GM12878 (cell line): ENCODE data around the gene SAP30L. TPM values are rescaled to one million over a fixed set of nuclear protein-coding genes. Genes with fewer than 3 reads are reported as not detected.
A peak's percentile ranks its signal among the peaks of the same experiment; 100 is the strongest.

ENCODE experiments used
- ATAC-seq: fragments of 200-7000 bp; cut with Tn5 transposase; 3 replicates; pipeline ENCODE4 v1.9.1; 2020; ENCODE audit warnings: mild to moderate bottlenecking, moderate library complexity
- BruUV-seq: library from RNA; stranded (reverse); fragments of 400-500 nt; replicated peaks from 2 replicates; lab custom pipeline; 2021; lab: Mats Ljungman, UMichigan
- CTCF ChIA-PET: fragments of 300-600 bp; sonication (Branson Sonifier 250); formaldehyde crosslinking; extraction: SDS; loops from one replicate; lab custom pipeline; 2021; ENCODE audit warnings: inconsistent platforms; lab: Yijun Ruan, JAX
- POLR2A ChIA-PET: fragments of 350-600 bp; formaldehyde crosslinking; extraction: SDS; loops from one replicate; lab custom pipeline; 2021; ENCODE audit warnings: inconsistent platforms; lab: Charles Lee
- RAD21 ChIA-PET: fragments of 300-600 bp; sonication (Branson Sonifier 250); formaldehyde crosslinking; loops from one replicate; lab custom pipeline; 2023; ENCODE audit warnings: antibody characterized with exemption; ENCODE audit not compliant: unreplicated experiment; lab: Charles Lee
- SMC1A ChIA-PET: fragments of 300-600 bp; sonication (Branson Sonifier 250); formaldehyde crosslinking; loops from one replicate; lab custom pipeline; 2023; ENCODE audit not compliant: unreplicated experiment, uncharacterized antibody; lab: Charles Lee
- DNase-seq: peaks from one replicate; pipeline ENCODE4 v3.0.0-alpha.2; 2011; ENCODE audit warnings: low read depth, low spot score
- FAIRE-seq: peaks from 3 replicates; lab custom pipeline; 2011; peaks lifted over from hg19 to GRCh38; lab: Jason Lieb, UNC
- H2AFZ ChIP-seq: 2 replicates; pipeline ENCODE4 v1.6.0; 2011; ENCODE audit warnings: low read depth, low read length, control low read depth; ENCODE audit not compliant: control insufficient read depth
- H3K27ac ChIP-seq: 2 replicates; pipeline ENCODE4 v1.5.1; 2011; ENCODE audit warnings: control low read depth; ENCODE audit not compliant: control insufficient read depth, insufficient read depth
- H3K27me3 ChIP-seq, 2 experiments: replicated peaks in 1 of 2; 2 replicates each; pipeline versions ENCODE4 v1.6.0 to v1.6.1; 2011; ENCODE audit warnings: low read length in 1 of 2; ENCODE audit not compliant: control insufficient read depth in 2 of 2, insufficient read depth in 2 of 2
- H3K36me3 ChIP-seq, 2 experiments: 2 replicates each; pipeline ENCODE4 v1.5.1; 2011; ENCODE audit warnings: low read length in 1 of 2; ENCODE audit not compliant: control insufficient read depth in 2 of 2, insufficient read depth in 2 of 2
- H3K4me1 ChIP-seq: 2 replicates; pipeline ENCODE4 v1.6.1; 2011; ENCODE audit warnings: mild to moderate bottlenecking, low read length, moderate library complexity, mixed read lengths; ENCODE audit not compliant: control insufficient read depth, insufficient read depth
- H3K4me2 ChIP-seq: 2 replicates; pipeline ENCODE4 v1.6.0; 2011; ENCODE audit warnings: control low read depth; ENCODE audit not compliant: control insufficient read depth, insufficient read depth
- H3K4me3 ChIP-seq: fragments of 200-600 bp; sonication (generic); 2 replicates; pipeline ENCODE4 v1.5.1; 2016
- H3K79me2 ChIP-seq: 2 replicates; pipeline ENCODE4 v1.6.0; 2011; ENCODE audit warnings: low read length; ENCODE audit not compliant: control insufficient read depth, insufficient read depth
- H3K9ac ChIP-seq: 2 replicates; pipeline ENCODE4 v1.8.0; 2011; ENCODE audit warnings: low read length, control low read depth, mixed read lengths; ENCODE audit not compliant: control insufficient read depth, insufficient read depth
- H3K9me3 ChIP-seq: replicated peaks from 3 replicates; pipeline ENCODE4 v1.5.1; 2011; ENCODE audit warnings: mild to moderate bottlenecking, low read length; ENCODE audit not compliant: control insufficient read depth, insufficient read depth
- H4K20me1 ChIP-seq: 2 replicates; pipeline ENCODE4 v1.6.0; 2011; ENCODE audit not compliant: control insufficient read depth, insufficient read depth
- BACH1 ChIP-seq: fragments of 450-650 bp; IDR thresholded peaks from 2 replicates; pipeline ENCODE4 v1.6.1; 2017; ENCODE audit warnings: mild to moderate bottlenecking, borderline replicate concordance
- CEBPZ ChIP-seq: fragments of 150-350 bp; IDR thresholded peaks from 2 replicates; pipeline ENCODE4 v1.6.1; 2016; ENCODE audit warnings: low read depth, low read length
- EED ChIP-seq: sonication (generic); IDR thresholded peaks from 2 replicates; pipeline ENCODE4 v1.6.1; 2016; ENCODE audit warnings: antibody characterized with exemption, low read depth
- ESRRA ChIP-seq: IDR thresholded peaks from 2 replicates; pipeline ENCODE4 v1.6.1; 2012; ENCODE audit warnings: mild to moderate bottlenecking, low read length, improper control_type of control experiment
- EZH2 ChIP-seq: IDR thresholded peaks from 2 replicates; pipeline ENCODE4 v1.6.1; 2012; ENCODE audit warnings: low read depth, mild to moderate bottlenecking, control low read depth, inconsistent platforms, low read length, borderline replicate concordance; ENCODE audit not compliant: control insufficient read depth
- HCFC1 ChIP-seq: fragments of 150-350 bp; IDR thresholded peaks from 2 replicates; pipeline ENCODE4 v1.6.1; 2014; ENCODE audit warnings: low read length
- HDAC2 ChIP-seq: fragments of 200-600 bp; sonication (generic); IDR thresholded peaks from 2 replicates; pipeline ENCODE4 v1.6.1; 2017
- IRF5 ChIP-seq: fragments of 450-650 bp; IDR thresholded peaks from 2 replicates; pipeline ENCODE4 v1.6.1; 2017; ENCODE audit warnings: borderline replicate concordance
- LARP7 ChIP-seq: fragments of 450-650 bp; IDR thresholded peaks from 2 replicates; pipeline ENCODE4 v1.6.1; 2017; ENCODE audit warnings: mild to moderate bottlenecking
- RUNX3 ChIP-seq: IDR thresholded peaks from 2 replicates; pipeline ENCODE4 v1.6.1; 2012; ENCODE audit warnings: low read length, inconsistent platforms
- SMAD1 ChIP-seq: fragments of 450-650 bp; IDR thresholded peaks from 2 replicates; pipeline ENCODE4 v1.6.1; 2018; ENCODE audit warnings: mild to moderate bottlenecking, low read depth; ENCODE audit not compliant: partially characterized antibody
- ZBED1 ChIP-seq: IDR thresholded peaks from 2 replicates; pipeline ENCODE4 v1.6.1; 2016; ENCODE audit warnings: borderline replicate concordance
- ZBTB4 ChIP-seq: fragments of 450-650 bp; formaldehyde crosslinking; IDR thresholded peaks from 2 replicates; pipeline ENCODE4 v1.4.0; 2022; ENCODE audit warnings: mild to moderate bottlenecking, moderate library complexity
- ZNF207 ChIP-seq: fragments of 450-650 bp; IDR thresholded peaks from 2 replicates; pipeline ENCODE4 v1.6.1; 2014; ENCODE audit warnings: antibody characterized with exemption, mild to moderate bottlenecking, borderline replicate concordance
- ZZZ3 ChIP-seq: IDR thresholded peaks from 2 replicates; pipeline ENCODE4 v1.6.1; 2011; ENCODE audit warnings: low read depth; ENCODE audit not compliant: control insufficient read depth, insufficient read length
- WGBS: methylation state at CpG from one replicate; pipeline ENCODE4 v1.1.6; 2016; ENCODE audit warnings: low lambda C conversion rate; ENCODE audit not compliant: insufficient replicate concordance, insufficient coverage; ENCODE audit errors: missing lambda C conversion rate; 5-methylcytosine and 5-hydroxymethylcytosine counted together
- in situ Hi-C: fragments of 300-500 bp; cut with MboI; formaldehyde crosslinking; loops from 9 replicates; pipeline ENCODE4 v1.14.3; 2018; ENCODE audit warnings: mixed read lengths
- intact Hi-C: fragments of 100-400 bp; cut with micrococcal nuclease; formaldehyde crosslinking; loops from one replicate; pipeline ENCODE4 v1.14.2; 2022; ENCODE audit not compliant: unreplicated experiment
- polyA plus RNA-seq, 11 experiments: library from polyadenylated mRNA; depleted of rRNA in 4 of 11; unstranded in 6 of 11; stranded (reverse) in 5 of 11; fragments of >200 nt; fragmentation: Nextera tagmentation in 4 of 11; fragmentation: Illumina TruSeq in 1 of 11; extraction: Ambion mirVana in 4 of 11; extraction: Trizol in 1 of 11; gene quantifications; 1 replicate in 1 of 11; 2 replicates in 10 of 11; pipeline versions ENCODE4 v1.2.1 to v1.2.3, GENCODE V29; 2011 to 2016; ENCODE audit warnings: inconsistent platforms in 2 of 11, missing spikeins in 2 of 11, low read depth in 1 of 11
- total RNA-seq, 4 experiments: library from RNA; depleted of rRNA in 3 of 4; stranded (reverse); fragments of >200 nt in 3 of 4; fragmentation: Illumina TruSeq in 1 of 4; extraction: Trizol in 1 of 4; gene quantifications; 2 replicates each; pipeline versions ENCODE4 v1.2.1 to v1.2.3, GENCODE V29; 2013 to 2021

The SAP30L gene
- total and polyA plus RNA-seq, 10 of the 15 experiments (the other 5 are each of a cell fraction or from before 2014, with no cell fraction given) = 2.4 to 36.8 (median 15.7) TPM

GRCh38 chr5:154405078-154405792 lies 40.6 kb upstream of the SAP30L start:
- ChIA-PET SMC1A (interaction anchor here (0.7 to 7.5 kb wide), 40 partner anchors 10 to 440 kb away, joined by 3 to 129 read pairs (median 5); partner anchors contain the start of gene GALNT10), CTCF (interaction anchor here (0.6 to 6.3 kb wide), 71 partner anchors 8 to 440 kb away, joined by 3 to 106 read pairs (median 5); partner anchors contain the start of gene GALNT10), POLR2A (interaction anchor here (0.6 to 1.9 kb wide), 3 partner anchors 126 to 215 kb away, joined by 3 to 4 read pairs (median 4); partner anchors contain the start of gene GALNT10), RAD21 (interaction anchor here (0.6 to 4.8 kb wide), 44 partner anchors 10 to 522 kb away, joined by 3 to 106 read pairs (median 4); partner anchors contain the start of gene GALNT10)
- FAIRE-seq (peak; percentile 74), ATAC-seq (peak; percentile 100), DNase-seq (no peak)
- Histone ChIP-seq H3K9me3 (no peaks in the 10 kb centered on the region), H4K20me1 (no peaks in the 10 kb centered on the region), H3K4me2 (peak overlapping the region; percentile 86), H3K27ac (0 out of 2 replicates have a peak overlapping the region, but pooled peaks have one; percentile 11), H3K27me3 (no peaks in the 10 kb centered on the region), H3K36me3 (peaks cover 0 to 6% of the 10 kb centered on the region in 2 experiments; a peak in 1 of 4 replicates), H3K79me2 (no peaks in the 10 kb centered on the region), H3K4me1 (peaks cover 4% of the 10 kb centered on the region; the same call in 1 of the 2 replicates), H3K9ac (peak overlapping the region; percentile 55; the same call in 1 of the 2 replicates), H3K4me3 (no peak overlapping the region), H2AFZ (peak overlapping the region; percentile 88)
- BruUV-seq = no TSS peak
- 15% methylated on average over 29 of the region's 37 CpGs for WGBS
- in situ Hi-C loops = no loop called here
- intact Hi-C loops = loop anchor here (1.0 to 2.0 kb wide), 7 partner anchors 20 to 430 kb away; no protein-coding TSS in a partner anchor
- TF ChIP-seq EZH2 = no peak
- TF ChIP-seq LARP7 = 0 out of 2 replicates have a peak, but pooled peaks have one; percentile 43
- TF ChIP-seq ESRRA = no peak
- TF ChIP-seq HDAC2 = no peak
- TF ChIP-seq HCFC1 = no peak
- no peak for TF ChIP-seq IRF5
- no peak; the same call in 1 of the 2 replicates for TF ChIP-seq EED
- no peak for TF ChIP-seq BACH1
- TF ChIP-seq ZBTB4 (CRISPR knock-in tag) = no peak
- 0 out of 2 replicates have a peak, but pooled peaks have one; percentile 14 for TF ChIP-seq RUNX3
- no peak for TF ChIP-seq SMAD1
- TF ChIP-seq CEBPZ = no peak
- TF ChIP-seq ZZZ3 = no peak
- no peak for TF ChIP-seq ZBED1
- no peak for TF ChIP-seq ZNF207
